GM12891 (cell line): ENCODE measurements around the gene CDH13.

Experiments used
- PAX5 ChIP-seq: IDR thresholded peaks from 2 replicates; pipeline ENCODE4 v1.6.1; 2011; ENCODE audit warnings: low read length, moderate library complexity, mild to moderate bottlenecking; ENCODE audit not compliant: insufficient read depth, severe bottlenecking
- POLR2A ChIP-seq: IDR thresholded peaks from 2 replicates; pipeline ENCODE4 v1.6.1; 2011; ENCODE audit warnings: low read depth, low read length, control low read depth
- POLR2AphosphoS5 ChIP-seq: IDR thresholded peaks from 2 replicates; pipeline ENCODE4 v1.6.1; 2011; ENCODE audit warnings: low read depth, low read length, control low read depth
- SPI1 ChIP-seq: IDR thresholded peaks from 2 replicates; pipeline ENCODE4 v1.6.1; 2011; ENCODE audit warnings: low read depth, low read length, control low read depth
- TAF1 ChIP-seq: IDR thresholded peaks from 2 replicates; pipeline ENCODE4 v1.6.1; 2011; ENCODE audit warnings: low read depth, low read length, control low read depth

DNA sequence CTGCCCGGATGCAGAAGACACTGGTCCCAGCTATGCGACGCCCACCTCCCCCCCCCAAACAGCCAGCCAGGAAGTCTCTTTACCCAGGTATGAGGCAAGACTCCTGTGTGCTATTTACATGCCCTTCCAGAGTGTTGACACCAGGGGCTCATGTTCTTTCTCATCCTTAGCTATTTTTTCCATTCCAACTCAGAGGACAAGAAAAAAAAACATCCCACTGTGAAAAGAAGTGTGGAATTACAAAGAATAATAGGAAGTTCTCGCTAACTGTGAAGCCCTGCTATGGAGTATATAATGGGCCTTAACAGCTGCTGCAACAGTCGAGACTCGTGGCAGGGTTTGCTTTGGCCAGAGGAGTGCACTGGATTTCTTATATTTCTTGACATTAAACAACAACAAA is 584.9 kb downstream of the CDH13 start:
- TF ChIP-seq POLR2A (no peak), TAF1 (no peak), POLR2AphosphoS5 (no peak), PAX5 (no peak), SPI1 (no peak)
